Suprapubic skin (tissue), 4 donors: ENCODE measurements around the gene PLB1.

Experiments used
- CTCF ChIP-seq, 2 donors: fragments of 200-600 bp in 1 of 2; fragments of 450-650 bp in 1 of 2; sonication (generic) in 1 of 2; IDR thresholded peaks; one replicate each; pipeline ENCODE4 v1.5.1; 2016 to 2019; ENCODE audit warnings: antibody characterized with exemption in 2 of 2, mild to moderate bottlenecking in 1 of 2, moderate library complexity in 1 of 2
- EP300 ChIP-seq: sonication (generic); formaldehyde crosslinking; IDR thresholded peaks from one replicate; pipeline ENCODE4 v1.6.1; 2017; ENCODE audit warnings: antibody characterized with exemption
- POLR2A ChIP-seq, 2 donors: fragments of 450-650 bp; IDR thresholded peaks; one replicate each; pipeline ENCODE4 v1.6.1; 2017; ENCODE audit warnings: antibody characterized with exemption in 2 of 2, mild to moderate bottlenecking in 2 of 2, moderate library complexity in 2 of 2
- POLR2AphosphoS5 ChIP-seq, 3 donors: sonication (generic); formaldehyde crosslinking; IDR thresholded peaks; one replicate each; pipeline ENCODE4 v1.6.1; 2017; ENCODE audit warnings: antibody characterized with exemption in 3 of 3

- TF ChIP-seq CTCF (IDR thresholded peaks at IDR 0.05) (no peak), POLR2A (IDR thresholded peaks at IDR 0.05) (no peak), POLR2AphosphoS5 (IDR thresholded peaks at IDR 0.05) (no peak), EP300 (no peak)
Measured at GRCh38 chr2:28592481-28592880, 96.6 kb downstream of the PLB1 start.
